Epithelial cell of prostate (primary cell): Measurements from ENCODE around the gene PLAAT3.
A peak's percentile ranks its signal among the peaks of the same experiment; 100 is the strongest.
"Not testable (repeated sequence)": the region's sequence is repeated elsewhere in the genome, so short reads cannot be mapped to it uniquely, and the experiment has no call there.

Experiments
- DNase-seq: peaks from one replicate; pipeline ENCODE4 v3.0.0-alpha.2; 2011; ENCODE audit warnings: low read depth, low spot score
- H3K27ac ChIP-seq: fragments of 450-650 bp; 2 replicates; pipeline ENCODE4 v1.5.1; 2017; ENCODE audit warnings: mild to moderate bottlenecking

Gene PLAAT3

GRCh38 chr11:63609971-63610580 lies 4.2 kb downstream of the PLAAT3 start:
- no peak for DNase-seq
- no peak overlapping the region for H3K27ac ChIP-seq

- no peak overlapping the region for H3K27ac ChIP-seq
- DNase-seq, result no peak
Observed at GRCh38 chr11:63609536-63609935, 4.7 kb downstream of the PLAAT3 start.

GRCh38 chr11:63608353-63609345 lies 5.6 kb downstream of the PLAAT3 start:
- DNase-seq, result no peak
- H3K27ac ChIP-seq, result no peak overlapping the region

- no peak for DNase-seq
- H3K27ac ChIP-seq, result no peak overlapping the region
Observed at GRCh38 chr11:63603180-63603518, 11.1 kb downstream of the PLAAT3 start.

GRCh38 chr11:63602290-63603179 lies 11.7 kb downstream of the PLAAT3 start:
- not testable (repeated sequence) for H3K27ac ChIP-seq, DNase-seq

- no peak for DNase-seq
- H3K27ac ChIP-seq, result no peak overlapping the region
Observed at GRCh38 chr11:63599211-63600122, 14.8 kb downstream of the PLAAT3 start.

GRCh38 chr11:63598556-63598955 lies 15.7 kb downstream of the PLAAT3 start:
- no peak overlapping the region for H3K27ac ChIP-seq
- DNase-seq, result no peak

- H3K27ac ChIP-seq, result no peak overlapping the region
- no peak for DNase-seq
Observed at GRCh38 chr11:63595296-63595695, 18.9 kb downstream of the PLAAT3 start.

- no peak overlapping the region for H3K27ac ChIP-seq
- no peak for DNase-seq
Observed at GRCh38 chr11:63592975-63593395, 21.2 kb downstream of the PLAAT3 start.

- no peak overlapping the region for H3K27ac ChIP-seq
- DNase-seq, result no peak
Observed at GRCh38 chr11:63590024-63590788, 24.0 kb downstream of the PLAAT3 start.

GRCh38 chr11:63589000-63589399 lies 25.2 kb downstream of the PLAAT3 start:
- no peak for DNase-seq
- H3K27ac ChIP-seq, result no peak overlapping the region

GRCh38 chr11:63586451-63587166 lies 27.6 kb downstream of the PLAAT3 start:
- no peak overlapping the region for H3K27ac ChIP-seq
- DNase-seq, result no peak

GRCh38 chr11:63583357-63583677 lies 30.9 kb downstream of the PLAAT3 start:
- H3K27ac ChIP-seq, result peak overlapping the region; percentile 47
- no peak for DNase-seq

GRCh38 chr11:63581224-63581623 lies 33.0 kb downstream of the PLAAT3 start:
- DNase-seq, result not testable (repeated sequence)

GRCh38 chr11:63578882-63579281 lies 35.4 kb downstream of the PLAAT3 start:
- not testable (repeated sequence) for H3K27ac ChIP-seq, DNase-seq

More at GRCh38 chr11:63581224-63581623, 33.0 kb downstream of the PLAAT3 start:
- H3K27ac ChIP-seq, result not testable (repeated sequence)

GRCh38 chr11:63574856-63575602 lies 39.2 kb downstream of the PLAAT3 start:
- peak overlapping the region; percentile 51 for H3K27ac ChIP-seq
- DNase-seq, result no peak
